ENCODE data around the gene ZNF827.

- TF ChIP-seq, protein P1, sequence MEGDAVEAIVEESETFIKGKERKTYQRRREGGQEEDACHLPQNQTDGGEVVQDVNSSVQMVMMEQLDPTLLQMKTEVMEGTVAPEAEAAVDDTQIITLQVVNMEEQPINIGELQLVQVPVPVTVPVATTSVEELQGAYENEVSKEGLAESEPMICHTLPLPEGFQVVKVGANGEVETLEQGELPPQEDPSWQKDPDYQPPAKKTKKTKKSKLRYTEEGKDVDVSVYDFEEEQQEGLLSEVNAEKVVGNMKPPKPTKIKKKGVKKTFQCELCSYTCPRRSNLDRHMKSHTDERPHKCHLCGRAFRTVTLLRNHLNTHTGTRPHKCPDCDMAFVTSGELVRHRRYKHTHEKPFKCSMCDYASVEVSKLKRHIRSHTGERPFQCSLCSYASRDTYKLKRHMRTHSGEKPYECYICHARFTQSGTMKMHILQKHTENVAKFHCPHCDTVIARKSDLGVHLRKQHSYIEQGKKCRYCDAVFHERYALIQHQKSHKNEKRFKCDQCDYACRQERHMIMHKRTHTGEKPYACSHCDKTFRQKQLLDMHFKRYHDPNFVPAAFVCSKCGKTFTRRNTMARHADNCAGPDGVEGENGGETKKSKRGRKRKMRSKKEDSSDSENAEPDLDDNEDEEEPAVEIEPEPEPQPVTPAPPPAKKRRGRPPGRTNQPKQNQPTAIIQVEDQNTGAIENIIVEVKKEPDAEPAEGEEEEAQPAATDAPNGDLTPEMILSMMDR (IDR thresholded peaks at IDR 0.05) = no peak
- TF ChIP-seq, protein P2, sequence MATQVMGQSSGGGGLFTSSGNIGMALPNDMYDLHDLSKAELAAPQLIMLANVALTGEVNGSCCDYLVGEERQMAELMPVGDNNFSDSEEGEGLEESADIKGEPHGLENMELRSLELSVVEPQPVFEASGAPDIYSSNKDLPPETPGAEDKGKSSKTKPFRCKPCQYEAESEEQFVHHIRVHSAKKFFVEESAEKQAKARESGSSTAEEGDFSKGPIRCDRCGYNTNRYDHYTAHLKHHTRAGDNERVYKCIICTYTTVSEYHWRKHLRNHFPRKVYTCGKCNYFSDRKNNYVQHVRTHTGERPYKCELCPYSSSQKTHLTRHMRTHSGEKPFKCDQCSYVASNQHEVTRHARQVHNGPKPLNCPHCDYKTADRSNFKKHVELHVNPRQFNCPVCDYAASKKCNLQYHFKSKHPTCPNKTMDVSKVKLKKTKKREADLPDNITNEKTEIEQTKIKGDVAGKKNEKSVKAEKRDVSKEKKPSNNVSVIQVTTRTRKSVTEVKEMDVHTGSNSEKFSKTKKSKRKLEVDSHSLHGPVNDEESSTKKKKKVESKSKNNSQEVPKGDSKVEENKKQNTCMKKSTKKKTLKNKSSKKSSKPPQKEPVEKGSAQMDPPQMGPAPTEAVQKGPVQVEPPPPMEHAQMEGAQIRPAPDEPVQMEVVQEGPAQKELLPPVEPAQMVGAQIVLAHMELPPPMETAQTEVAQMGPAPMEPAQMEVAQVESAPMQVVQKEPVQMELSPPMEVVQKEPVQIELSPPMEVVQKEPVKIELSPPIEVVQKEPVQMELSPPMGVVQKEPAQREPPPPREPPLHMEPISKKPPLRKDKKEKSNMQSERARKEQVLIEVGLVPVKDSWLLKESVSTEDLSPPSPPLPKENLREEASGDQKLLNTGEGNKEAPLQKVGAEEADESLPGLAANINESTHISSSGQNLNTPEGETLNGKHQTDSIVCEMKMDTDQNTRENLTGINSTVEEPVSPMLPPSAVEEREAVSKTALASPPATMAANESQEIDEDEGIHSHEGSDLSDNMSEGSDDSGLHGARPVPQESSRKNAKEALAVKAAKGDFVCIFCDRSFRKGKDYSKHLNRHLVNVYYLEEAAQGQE (IDR thresholded peaks at IDR 0.05; ENCODE audit: insufficient read depth in 1 of 2, low read depth in 2 of 2, low read length in 1 of 2) = no peak
Measured at GRCh38 chr4:145879598-145879997, 59.0 kb downstream of the ZNF827 start.
